AG10803 (cell line): ENCODE data around the gene ZSWIM3.
"Not testable (repeated sequence)": the region's sequence is repeated elsewhere in the genome, so short reads cannot be mapped to it uniquely, and the experiment has no call there.

ENCODE experiments used
- DNase-seq: peaks from one replicate; pipeline ENCODE4 v3.0.0; 2010; ENCODE audit warnings: low read depth
- H3K4me3 ChIP-seq: 2 replicates; pipeline ENCODE4 v1.5.1; 2011; ENCODE audit warnings: mild to moderate bottlenecking, low read length, control low read depth
- CTCF ChIP-seq: conservative IDR thresholded peaks from 2 replicates; pipeline ENCODE4 v1.5.1; 2011; ENCODE audit warnings: mild to moderate bottlenecking, low read length, control low read depth, inconsistent platforms

ZSWIM3 gene

GRCh38 chr20:45898285-45898684 is 40.9 kb downstream of the ZSWIM3 start:
- no peak for TF ChIP-seq CTCF
- DNase-seq: no peak

GRCh38 chr20:45899046-45899835 is 41.8 kb downstream of the ZSWIM3 start:
- H3K4me3 ChIP-seq: no peak overlapping the region
- TF ChIP-seq CTCF: no peak
- DNase-seq: no peak

More at GRCh38 chr20:45898285-45898684, 40.9 kb downstream of the ZSWIM3 start:
- no peak overlapping the region for H3K4me3 ChIP-seq

GRCh38 chr20:45901332-45901731 is 43.9 kb downstream of the ZSWIM3 start:
- not testable (repeated sequence) for DNase-seq, H3K4me3 ChIP-seq

GRCh38 chr20:45902199-45902701 is 44.8 kb downstream of the ZSWIM3 start:
- TF ChIP-seq CTCF: no peak
- no peak overlapping the region for H3K4me3 ChIP-seq
- DNase-seq: no peak

- TF ChIP-seq CTCF: no peak
- no peak for DNase-seq
- no peak overlapping the region for H3K4me3 ChIP-seq
Measured at GRCh38 chr20:45904583-45905504, 47.4 kb downstream of the ZSWIM3 start.

- no peak overlapping the region for H3K4me3 ChIP-seq
- peak; percentile 68 for DNase-seq
- no peak for TF ChIP-seq CTCF
Measured at GRCh38 chr20:45905505-45906079, 48.2 kb downstream of the ZSWIM3 start.
